Endodermal cell (in vitro differentiated cells): ENCODE data around the gene KCNS3. TPM values are rescaled to one million over a fixed set of nuclear protein-coding genes. Genes with fewer than 3 reads are reported as not detected.

ENCODE experiments used
- DNase-seq: peaks from one replicate; pipeline ENCODE4 v3.0.0-alpha.2; 2017
- H3K27ac ChIP-seq: 2 replicates; pipeline ENCODE4 v1.5.1; 2013; ENCODE audit warnings: mild to moderate bottlenecking, low read depth, low read length, moderate library complexity
- H3K27me3 ChIP-seq: 2 replicates; pipeline ENCODE4 v1.6.1; 2013; ENCODE audit warnings: mild to moderate bottlenecking, low read length, moderate library complexity; ENCODE audit not compliant: insufficient read depth, control insufficient read depth, poor library complexity, severe bottlenecking
- H3K36me3 ChIP-seq: 2 replicates; pipeline ENCODE4 v1.7.0; 2013; ENCODE audit warnings: mild to moderate bottlenecking, low read length, moderate library complexity; ENCODE audit not compliant: control insufficient read depth, insufficient read depth
- H3K4me1 ChIP-seq: one replicate; pipeline ENCODE4 v1.7.0; 2013; ENCODE audit warnings: low read length; ENCODE audit not compliant: control insufficient read depth, insufficient read depth
- H3K4me3 ChIP-seq: 2 replicates; pipeline ENCODE4 v1.5.1; 2013; ENCODE audit warnings: mild to moderate bottlenecking, low read length, moderate library complexity
- H3K9ac ChIP-seq: 2 replicates; pipeline ENCODE4 v1.6.1; 2013; ENCODE audit warnings: mild to moderate bottlenecking, low read length, moderate library complexity; ENCODE audit not compliant: poor library complexity, severe bottlenecking; ENCODE audit errors: extremely low read depth
- H3K9me3 ChIP-seq: 2 replicates; pipeline ENCODE4 v1.6.1; 2013; ENCODE audit warnings: mild to moderate bottlenecking, low read length, moderate library complexity; ENCODE audit not compliant: control insufficient read depth
- H3K27ac Mint-ChIP-seq: 2 replicates; pipeline ENCODE4 v1.8.0; 2020; ENCODE audit warnings: mixed read lengths
- H3K27me3 Mint-ChIP-seq: 2 replicates; pipeline ENCODE4 v1.8.0; 2021; ENCODE audit warnings: mild to moderate bottlenecking, mixed read lengths; ENCODE audit not compliant: insufficient read depth
- H3K36me3 Mint-ChIP-seq: 2 replicates; pipeline ENCODE4 v1.8.0; 2020; ENCODE audit warnings: low read depth, mixed read lengths
- H3K4me1 Mint-ChIP-seq: 2 replicates; pipeline ENCODE4 v1.8.0; 2020; ENCODE audit warnings: mixed read lengths
- H3K4me3 Mint-ChIP-seq: 2 replicates; pipeline ENCODE4 v1.8.0; 2020; ENCODE audit warnings: mild to moderate bottlenecking, moderate library complexity, mixed read lengths
- H3K9me3 Mint-ChIP-seq: 2 replicates; pipeline ENCODE4 v1.8.0; 2020; ENCODE audit warnings: mild to moderate bottlenecking, mixed read lengths
- CTCF ChIP-seq: fragments of 200-600 bp; sonication (generic); conservative IDR thresholded peaks from 2 replicates; pipeline ENCODE4 v1.5.0; 2021; ENCODE audit warnings: antibody characterized with exemption, mild to moderate bottlenecking
- WGBS, 2 experiments: methylation state at CpG; one replicate each; pipeline versions ENCODE4 v1.1.5 to v1.1.7; 2013; ENCODE audit warnings: missing lambda C conversion rate in 2 of 2, mixed read lengths in 1 of 2; ENCODE audit not compliant: insufficient coverage in 1 of 2, insufficient read length in 1 of 2; 5-methylcytosine and 5-hydroxymethylcytosine counted together
- total RNA-seq, 2 donors: library from RNA; stranded (reverse); fragmentation: NEBNext Ultra II Directional in 1 of 2; extraction: Animal tissue kit (Norgen Biotek cat#: 25700) in 1 of 2; gene quantifications; 2 replicates in 1 of 2; 3 replicates in 1 of 2; pipeline ENCODE4 v1.2.1, GENCODE V29; 2021

KCNS3 gene
- total RNA-seq, 2 donors from 2014 or later: 10.7 to 11.1 TPM

- H3K27ac Mint-ChIP-seq: no peak overlapping the region
- H3K4me3 ChIP-seq: no peak overlapping the region
- 98 to 100% methylated on average over 2 to 3 of the region's 3 CpGs for WGBS, 2 experiments
- H3K4me3 Mint-ChIP-seq: no peak overlapping the region
- H3K4me1 Mint-ChIP-seq: peaks cover 38% of the 10 kb centered on the region
- H3K9me3 Mint-ChIP-seq: peaks cover 11% of the 10 kb centered on the region
- H3K36me3 Mint-ChIP-seq: no peaks in the 10 kb centered on the region
- no peaks in the 10 kb centered on the region for H3K36me3 ChIP-seq
- peaks cover 36% of the 10 kb centered on the region for H3K27me3 ChIP-seq
- peaks cover 4% of the 10 kb centered on the region for H3K4me1 ChIP-seq
- peaks cover 10% of the 10 kb centered on the region for H3K27me3 Mint-ChIP-seq
- no peak for TF ChIP-seq CTCF
- no peak overlapping the region for H3K9ac ChIP-seq
- no peak for DNase-seq
- H3K27ac ChIP-seq: no peak overlapping the region
- H3K9me3 ChIP-seq: peaks cover 19% of the 10 kb centered on the region
Measured at GRCh38 chr2:17972991-17973390, 94.5 kb downstream of the KCNS3 start.

GRCh38 chr2:17975401-17975800, 96.9 kb downstream of the KCNS3 start:
- WGBS, 2 experiments: 51 to 69% methylated on average over 2 of the region's 2 CpGs
- H3K4me1 Mint-ChIP-seq: peaks cover 39% of the 10 kb centered on the region
- Histone ChIP-seq H3K4me1 (peaks cover 4% of the 10 kb centered on the region), H3K9ac (no peak overlapping the region), H3K36me3 (no peaks in the 10 kb centered on the region), H3K27ac (no peak overlapping the region), H3K9me3 (peaks cover 19% of the 10 kb centered on the region), H3K27me3 (peaks cover 38% of the 10 kb centered on the region), H3K4me3 (no peak overlapping the region)
- DNase-seq: no peak
- H3K36me3 Mint-ChIP-seq: no peaks in the 10 kb centered on the region
- peaks cover 10% of the 10 kb centered on the region for H3K27me3 Mint-ChIP-seq
- peaks cover 11% of the 10 kb centered on the region for H3K9me3 Mint-ChIP-seq
- H3K27ac Mint-ChIP-seq: peak overlapping the region; percentile 23
- H3K4me3 Mint-ChIP-seq: no peak overlapping the region
- TF ChIP-seq CTCF: no peak

- Histone ChIP-seq H3K4me3 (no peak overlapping the region), H3K27me3 (peaks cover 28% of the 10 kb centered on the region), H3K36me3 (no peaks in the 10 kb centered on the region), H3K9ac (no peak overlapping the region), H3K27ac (no peak overlapping the region), H3K9me3 (peaks cover 19% of the 10 kb centered on the region), H3K4me1 (peaks cover 4% of the 10 kb centered on the region)
- WGBS, 2 experiments: 80 to 91% methylated on average over 2 to 6 of the region's 6 CpGs
- Mint-ChIP-seq H3K27me3 (peaks cover 7% of the 10 kb centered on the region), H3K4me3 (no peak overlapping the region), H3K4me1 (peaks cover 34% of the 10 kb centered on the region), H3K27ac (no peak overlapping the region), H3K9me3 (peaks cover 11% of the 10 kb centered on the region), H3K36me3 (no peaks in the 10 kb centered on the region)
- DNase-seq: no peak
- TF ChIP-seq CTCF: no peak
Measured at GRCh38 chr2:17976871-17977746, 98.6 kb downstream of the KCNS3 start.
